ENCODE measurements around the gene PLAGL2. TPM values are rescaled to one million over a fixed set of nuclear protein-coding genes. Genes with fewer than 3 reads are reported as not detected.

The PLAGL2 gene
- total RNA-seq, 1 donor from 2014 or later = 6.7 TPM

DNA sequence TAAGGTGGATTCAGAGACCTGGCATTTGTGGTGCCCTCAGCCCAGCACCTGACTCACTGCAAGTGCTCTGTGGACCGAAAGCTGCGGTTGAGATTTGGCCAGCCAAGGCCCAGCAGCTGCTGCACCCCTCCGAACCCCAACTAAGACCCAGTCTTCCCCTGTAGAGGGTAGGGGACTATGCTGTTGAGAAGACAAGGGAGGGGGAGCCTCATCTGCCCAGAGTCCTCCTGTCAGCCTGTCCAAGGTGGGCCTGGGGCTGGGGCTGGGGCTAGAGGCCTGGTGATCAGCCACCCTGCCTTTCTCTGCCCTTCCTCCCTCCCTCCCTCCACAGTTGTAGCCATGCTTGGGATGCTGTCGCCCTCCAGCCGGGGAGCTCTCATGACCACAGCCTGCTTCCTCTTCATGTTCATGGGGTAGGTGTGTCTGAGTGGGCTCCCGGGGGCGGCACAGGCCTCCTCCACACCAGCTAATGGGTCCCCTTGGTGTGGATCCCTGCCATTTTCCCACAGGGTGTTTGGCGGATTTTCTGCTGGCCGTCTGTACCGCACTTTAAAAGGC, 57.2 kb downstream of the PLAGL2 start:
- no peaks in the 10 kb centered on the region for H3K27me3 ChIP-seq
- no peak for DNase-seq (ENCODE audit: low spot score in 2 of 2)
- H3K27ac ChIP-seq = no peak overlapping the region
- TF ChIP-seq, protein P1, sequence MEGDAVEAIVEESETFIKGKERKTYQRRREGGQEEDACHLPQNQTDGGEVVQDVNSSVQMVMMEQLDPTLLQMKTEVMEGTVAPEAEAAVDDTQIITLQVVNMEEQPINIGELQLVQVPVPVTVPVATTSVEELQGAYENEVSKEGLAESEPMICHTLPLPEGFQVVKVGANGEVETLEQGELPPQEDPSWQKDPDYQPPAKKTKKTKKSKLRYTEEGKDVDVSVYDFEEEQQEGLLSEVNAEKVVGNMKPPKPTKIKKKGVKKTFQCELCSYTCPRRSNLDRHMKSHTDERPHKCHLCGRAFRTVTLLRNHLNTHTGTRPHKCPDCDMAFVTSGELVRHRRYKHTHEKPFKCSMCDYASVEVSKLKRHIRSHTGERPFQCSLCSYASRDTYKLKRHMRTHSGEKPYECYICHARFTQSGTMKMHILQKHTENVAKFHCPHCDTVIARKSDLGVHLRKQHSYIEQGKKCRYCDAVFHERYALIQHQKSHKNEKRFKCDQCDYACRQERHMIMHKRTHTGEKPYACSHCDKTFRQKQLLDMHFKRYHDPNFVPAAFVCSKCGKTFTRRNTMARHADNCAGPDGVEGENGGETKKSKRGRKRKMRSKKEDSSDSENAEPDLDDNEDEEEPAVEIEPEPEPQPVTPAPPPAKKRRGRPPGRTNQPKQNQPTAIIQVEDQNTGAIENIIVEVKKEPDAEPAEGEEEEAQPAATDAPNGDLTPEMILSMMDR (IDR thresholded peaks at IDR 0.05) = no peak
- no peaks in the 10 kb centered on the region for H3K9me3 ChIP-seq
- H3K36me3 ChIP-seq = peaks cover 51 to 84% of the 10 kb centered on the region in 2 donors
- H3K4me1 ChIP-seq = no peaks in the 10 kb centered on the region
- intact Hi-C loops (cut with DNase I) = no loop called here
- H3K4me3 ChIP-seq = no peak overlapping the region

DNA sequence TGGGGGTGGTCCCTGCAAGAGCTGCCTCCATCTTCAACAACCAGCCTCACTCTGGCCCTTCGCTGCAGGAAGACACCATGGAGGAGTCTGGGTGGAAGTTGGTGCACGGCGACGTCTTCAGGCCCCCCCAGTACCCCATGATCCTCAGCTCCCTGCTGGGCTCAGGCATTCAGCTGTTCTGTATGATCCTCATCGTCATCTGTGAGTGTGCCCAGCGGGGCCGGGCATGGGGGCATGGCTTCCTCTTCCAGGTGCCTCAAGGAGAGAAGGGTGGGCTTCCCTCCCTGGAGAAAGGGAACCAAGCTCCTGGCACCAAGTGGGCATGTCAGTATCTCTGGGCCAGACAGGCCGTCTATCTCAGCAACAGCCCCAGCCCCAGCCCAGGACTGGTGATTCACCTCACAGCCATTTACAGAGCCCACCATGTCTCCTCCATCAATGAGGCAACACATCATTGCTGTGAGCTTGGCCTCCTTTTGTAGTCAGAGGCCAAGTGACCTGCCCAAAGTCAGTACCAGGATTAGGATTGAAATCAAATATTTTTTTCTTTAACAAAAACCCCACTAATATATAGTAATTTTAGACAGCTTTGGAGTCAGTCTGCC, 57.9 kb downstream of the PLAGL2 start:
- TF ChIP-seq, protein P1 (IDR thresholded peaks at IDR 0.05) = no peak
- intact Hi-C loops (cut with DNase I) = no loop called here
- peaks cover 55 to 91% of the 10 kb centered on the region in 2 donors for H3K36me3 ChIP-seq
- no peak overlapping the region for H3K4me3 ChIP-seq
- H3K27me3 ChIP-seq = no peaks in the 10 kb centered on the region
- no peaks in the 10 kb centered on the region for H3K4me1 ChIP-seq
- no peak overlapping the region for H3K27ac ChIP-seq
- no peak for DNase-seq (ENCODE audit: low spot score in 2 of 2)
- H3K9me3 ChIP-seq = no peaks in the 10 kb centered on the region

DNA sequence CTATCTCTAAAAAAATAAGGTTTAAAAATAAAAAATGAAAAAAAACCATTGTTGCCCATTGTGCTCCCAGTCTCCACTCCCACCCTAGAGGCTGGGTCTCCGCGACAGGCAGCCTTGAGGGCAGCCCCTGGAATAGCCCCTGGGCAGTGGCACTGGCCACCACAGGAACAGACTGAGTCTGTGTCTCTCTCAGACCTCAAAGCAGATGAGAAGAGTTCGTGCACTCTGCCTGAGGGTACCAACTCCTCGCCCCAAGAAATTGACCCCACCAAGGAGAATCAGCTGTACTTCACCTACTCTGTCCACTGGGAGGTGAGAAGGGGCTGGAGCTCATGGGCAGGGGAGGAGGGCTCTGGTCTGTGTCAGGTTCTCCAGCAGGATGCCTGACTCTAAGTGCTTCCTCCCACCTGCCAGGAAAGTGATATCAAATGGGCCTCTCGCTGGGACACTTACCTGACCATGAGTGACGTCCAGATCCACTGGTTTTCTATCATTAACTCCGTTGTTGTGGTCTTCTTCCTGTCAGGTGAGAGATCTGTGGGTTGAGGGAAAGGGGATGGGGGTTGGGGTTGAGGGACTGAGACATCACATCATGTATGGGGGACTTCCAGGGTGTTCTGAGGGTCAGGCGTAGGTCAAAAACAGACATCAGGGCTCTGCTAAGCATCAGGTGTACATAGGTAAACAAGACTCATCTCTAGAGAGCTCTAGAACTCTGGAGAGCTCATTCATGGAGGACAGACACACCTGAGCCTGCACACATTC, 62.5 kb downstream of the PLAGL2 start:
- no peak overlapping the region for H3K27ac ChIP-seq
- peaks cover 70 to 92% of the 10 kb centered on the region in 2 donors for H3K36me3 ChIP-seq
- H3K9me3 ChIP-seq = no peaks in the 10 kb centered on the region
- TF ChIP-seq, protein P1 (IDR thresholded peaks at IDR 0.05) = no peak
- no peaks in the 10 kb centered on the region for H3K4me1 ChIP-seq
- DNase-seq (ENCODE audit: low spot score in 2 of 2) = no peak
- H3K27me3 ChIP-seq = no peaks in the 10 kb centered on the region
- no peak overlapping the region for H3K4me3 ChIP-seq
- intact Hi-C loops (cut with DNase I) = no loop called here

DNA sequence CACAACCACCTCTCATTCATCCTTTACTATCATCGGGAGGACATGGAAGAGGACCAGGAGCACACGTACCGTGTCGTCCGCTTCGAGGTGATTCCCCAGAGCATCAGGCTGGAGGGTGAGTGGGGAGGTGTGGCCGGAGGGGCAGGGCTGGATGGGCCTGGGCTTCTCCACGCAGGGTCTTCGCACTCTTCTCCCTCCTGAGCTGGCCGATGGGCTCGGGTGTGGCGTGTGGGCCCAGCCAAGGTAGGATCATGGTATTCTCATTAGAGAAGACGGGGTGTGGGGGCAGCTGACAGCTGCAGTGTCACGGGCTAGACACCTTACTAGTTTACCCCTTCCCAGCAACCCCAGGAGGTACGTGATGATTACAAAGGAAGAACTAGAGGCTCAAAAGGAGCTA, 64.6 kb downstream of the PLAGL2 start:
- Histone ChIP-seq H3K4me3 (no peak overlapping the region), H3K27ac (no peak overlapping the region), H3K36me3 (peaks cover 77 to 92% of the 10 kb centered on the region in 2 donors), H3K9me3 (no peaks in the 10 kb centered on the region), H3K27me3 (no peaks in the 10 kb centered on the region), H3K4me1 (no peaks in the 10 kb centered on the region)
- intact Hi-C loops (cut with DNase I) = no loop called here
- DNase-seq (ENCODE audit: low spot score in 2 of 2) = no peak
- TF ChIP-seq, protein P1 (IDR thresholded peaks at IDR 0.05) = no peak

Other genes starting within 250 kb of the PLAGL2 start
- gene XKR7, start 239.6 kb downstream of the PLAGL2 start, total RNA-seq = not detected
- 38.6 TPM for gene CCM2L, start 197.3 kb downstream of the PLAGL2 start, total RNA-seq
- 16.8 TPM for gene HCK, start 155.5 kb downstream of the PLAGL2 start, total RNA-seq
- 29.2 TPM for gene TM9SF4, start 98.0 kb downstream of the PLAGL2 start, total RNA-seq
- gene POFUT1, start 137 bp upstream of the PLAGL2 start, total RNA-seq = 29.8 TPM
- 20.1 TPM for gene KIF3B, start 69.9 kb upstream of the PLAGL2 start, total RNA-seq
- gene ASXL1, start 150.6 kb upstream of the PLAGL2 start, total RNA-seq = 37.4 TPM

Measured in ascending aorta (tissue), 2 donors.